ENCODE data around the gene LRIG1.

The LRIG1 gene

DNA sequence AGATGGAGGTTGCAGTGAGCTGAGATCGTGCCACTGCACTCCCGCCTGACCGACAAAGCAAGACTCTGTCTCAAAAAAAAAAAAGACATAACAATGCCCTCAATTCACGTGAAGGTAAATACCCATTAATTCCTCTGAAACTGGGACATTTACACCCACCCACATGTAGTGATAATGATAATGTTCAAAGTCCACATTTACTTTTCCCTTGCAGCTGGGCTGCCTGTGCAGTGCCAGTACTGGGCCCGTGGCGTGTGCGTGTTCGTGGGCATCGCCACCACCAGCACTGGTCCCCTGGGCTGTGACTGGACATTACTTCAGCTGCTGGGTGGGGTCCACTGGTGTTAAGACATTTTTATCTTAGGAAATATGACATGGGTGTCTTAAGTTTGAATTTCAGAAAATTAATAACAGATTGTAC, 156.4 kb downstream of the LRIG1 start:
- DNase-seq (ENCODE audit: low spot score): no peak
- in situ Hi-C loops (cut with MboI; ENCODE audit: low pct_unique_long_range_greater_than_20kb, low sequenced_read_pairs, unreplicated experiment): no loop called here
- TF ChIP-seq, protein P1, sequence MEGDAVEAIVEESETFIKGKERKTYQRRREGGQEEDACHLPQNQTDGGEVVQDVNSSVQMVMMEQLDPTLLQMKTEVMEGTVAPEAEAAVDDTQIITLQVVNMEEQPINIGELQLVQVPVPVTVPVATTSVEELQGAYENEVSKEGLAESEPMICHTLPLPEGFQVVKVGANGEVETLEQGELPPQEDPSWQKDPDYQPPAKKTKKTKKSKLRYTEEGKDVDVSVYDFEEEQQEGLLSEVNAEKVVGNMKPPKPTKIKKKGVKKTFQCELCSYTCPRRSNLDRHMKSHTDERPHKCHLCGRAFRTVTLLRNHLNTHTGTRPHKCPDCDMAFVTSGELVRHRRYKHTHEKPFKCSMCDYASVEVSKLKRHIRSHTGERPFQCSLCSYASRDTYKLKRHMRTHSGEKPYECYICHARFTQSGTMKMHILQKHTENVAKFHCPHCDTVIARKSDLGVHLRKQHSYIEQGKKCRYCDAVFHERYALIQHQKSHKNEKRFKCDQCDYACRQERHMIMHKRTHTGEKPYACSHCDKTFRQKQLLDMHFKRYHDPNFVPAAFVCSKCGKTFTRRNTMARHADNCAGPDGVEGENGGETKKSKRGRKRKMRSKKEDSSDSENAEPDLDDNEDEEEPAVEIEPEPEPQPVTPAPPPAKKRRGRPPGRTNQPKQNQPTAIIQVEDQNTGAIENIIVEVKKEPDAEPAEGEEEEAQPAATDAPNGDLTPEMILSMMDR (IDR thresholded peaks at IDR 0.05; ENCODE audit: extremely low read depth, insufficient read depth, missing control alignments): no peak

DNA sequence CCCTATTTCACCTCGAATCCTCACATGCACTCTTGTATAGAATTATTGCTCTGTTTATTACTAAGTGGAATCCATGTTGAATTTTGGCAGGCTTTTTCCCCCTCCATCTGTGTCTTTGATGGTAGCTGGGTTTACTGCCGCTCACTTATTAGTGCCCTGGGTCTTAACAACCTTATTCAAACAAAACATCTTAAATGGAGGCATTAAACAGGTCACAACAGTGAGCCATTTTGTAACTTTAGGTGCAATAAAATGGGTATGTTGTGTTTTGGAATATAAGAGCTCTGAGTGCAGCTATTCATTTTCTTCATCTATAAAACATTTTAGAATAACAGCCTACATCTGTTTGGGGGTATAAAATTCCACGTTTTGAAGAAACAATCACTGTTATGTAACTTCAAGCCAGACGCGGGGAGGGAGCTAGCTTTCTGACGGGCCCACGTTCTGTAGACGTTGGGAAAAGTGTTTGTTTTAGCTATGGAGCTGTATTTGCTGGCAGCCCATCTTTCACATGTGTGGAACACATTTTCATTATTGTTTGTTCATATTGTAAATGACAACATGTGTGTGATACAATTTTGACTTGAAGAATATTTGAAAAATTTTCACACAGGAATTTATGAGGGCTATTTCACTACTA, 158.0 kb downstream of the LRIG1 start:
- in situ Hi-C loops (cut with MboI; ENCODE audit: low pct_unique_long_range_greater_than_20kb, low sequenced_read_pairs, unreplicated experiment): no loop called here
- DNase-seq (ENCODE audit: low spot score): no peak
- TF ChIP-seq, protein P1 (IDR thresholded peaks at IDR 0.05; ENCODE audit: extremely low read depth, insufficient read depth, missing control alignments): no peak

DNA sequence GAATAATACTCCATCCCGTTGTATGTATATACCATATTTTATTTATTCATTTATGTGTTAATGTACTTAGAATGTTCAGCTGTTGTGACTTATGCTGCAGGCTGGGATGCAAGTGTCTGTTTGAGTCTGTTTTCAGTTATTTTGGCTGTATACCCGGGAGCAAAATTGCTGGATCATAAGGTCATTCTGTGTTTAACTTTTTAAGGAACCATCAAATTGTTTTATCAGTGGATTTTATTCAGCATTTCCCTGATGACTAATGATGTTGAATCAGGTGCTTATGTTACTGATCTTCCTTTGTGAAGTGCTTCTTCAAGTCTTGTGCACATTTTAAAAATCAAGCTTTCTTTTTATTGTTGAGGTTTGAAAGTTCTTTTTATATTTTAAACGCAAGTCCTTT, 161.9 kb downstream of the LRIG1 start:
- TF ChIP-seq, protein P1 (IDR thresholded peaks at IDR 0.05; ENCODE audit: extremely low read depth, insufficient read depth, missing control alignments): no peak
- in situ Hi-C loops (cut with MboI; ENCODE audit: low pct_unique_long_range_greater_than_20kb, low sequenced_read_pairs, unreplicated experiment): no loop called here
- DNase-seq (ENCODE audit: low spot score): no peak

DNA sequence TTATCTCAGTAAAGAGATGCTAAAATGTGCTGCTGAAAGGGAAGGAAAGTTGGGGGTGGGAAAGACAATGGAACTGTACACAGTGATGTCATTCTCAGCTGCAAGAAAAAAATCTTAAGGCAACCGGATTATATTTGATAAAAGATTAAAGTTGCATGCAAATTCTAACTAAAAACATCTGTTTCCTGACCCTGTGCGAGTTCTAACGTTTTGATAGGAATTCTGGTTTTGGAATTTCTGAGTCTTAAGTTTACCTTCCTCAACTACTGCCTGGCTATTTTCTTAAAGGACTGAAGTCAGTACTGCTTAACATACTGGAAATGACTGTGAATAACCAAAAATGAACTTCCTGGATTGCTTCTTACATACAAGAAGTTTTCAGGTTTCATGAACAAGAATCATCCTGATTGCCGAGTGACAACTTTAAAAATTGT, 164.5 kb downstream of the LRIG1 start:
- TF ChIP-seq, protein P1 (IDR thresholded peaks at IDR 0.05; ENCODE audit: extremely low read depth, insufficient read depth, missing control alignments): no peak
- in situ Hi-C loops (cut with MboI; ENCODE audit: low pct_unique_long_range_greater_than_20kb, low sequenced_read_pairs, unreplicated experiment): no loop called here
- DNase-seq (ENCODE audit: low spot score): no peak

DNA sequence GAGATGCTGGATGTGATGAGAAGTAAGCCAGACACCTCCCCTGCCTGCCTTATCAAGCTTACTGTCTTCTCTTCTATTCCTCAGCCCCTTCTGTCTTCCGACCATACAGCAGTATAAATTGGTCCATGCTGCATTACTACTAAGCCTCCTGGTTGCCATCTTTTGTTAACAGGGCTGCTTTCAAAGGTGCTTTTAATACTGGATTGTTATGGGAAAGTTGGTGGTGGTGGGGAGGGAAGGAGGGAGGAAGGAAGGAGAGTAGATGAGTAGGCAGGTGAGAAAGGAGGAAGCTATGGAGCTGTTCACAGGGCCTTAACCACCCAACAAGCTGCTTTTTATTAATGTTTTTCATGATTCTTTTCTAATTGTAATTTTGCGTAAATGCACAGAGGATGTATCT, 165.2 kb downstream of the LRIG1 start:
- TF ChIP-seq, protein P1 (IDR thresholded peaks at IDR 0.05; ENCODE audit: extremely low read depth, insufficient read depth, missing control alignments): no peak
- in situ Hi-C loops (cut with MboI; ENCODE audit: low pct_unique_long_range_greater_than_20kb, low sequenced_read_pairs, unreplicated experiment): no loop called here

More for the DNA sequence above, 165.2 kb downstream of the LRIG1 start:
- no peak for DNase-seq (ENCODE audit: low spot score)
